MG63 (cell line): ENCODE measurements around the gene SIL1. TPM values are rescaled to one million over a fixed set of nuclear protein-coding genes. Genes with fewer than 3 reads are reported as not detected.

ENCODE experiments used
- DNase-seq: peaks from one replicate; pipeline ENCODE4 v3.0.0-alpha.2; 2020
- H3K27me3 ChIP-seq: fragments of 250-450 bp; sonication (Bioruptor Pico); 2 replicates; pipeline ENCODE4 v1.5.1; 2020; ENCODE audit warnings: mild to moderate bottlenecking, moderate library complexity
- H3K36me3 ChIP-seq: fragments of 250-450 bp; sonication (Bioruptor Pico); 2 replicates; pipeline ENCODE4 v1.5.1; 2020; ENCODE audit warnings: mild to moderate bottlenecking, moderate library complexity
- H3K4me3 ChIP-seq: fragments of 250-450 bp; sonication (Bioruptor Pico); 2 replicates; pipeline ENCODE4 v1.5.1; 2020; ENCODE audit warnings: mild to moderate bottlenecking, moderate library complexity
- H3K9me3 ChIP-seq: fragments of 250-450 bp; sonication (Bioruptor Pico); 2 replicates; pipeline ENCODE4 v1.5.1; 2020; ENCODE audit warnings: mild to moderate bottlenecking, moderate library complexity
- total RNA-seq: library from RNA; depleted of rRNA; stranded (reverse); fragments of >200 nt; shearing (Covaris generic); gene quantifications from 2 replicates; pipeline ENCODE4 v1.2.3, GENCODE V29; 2014; ENCODE audit warnings: low replicate concordance

SIL1 gene
- total RNA-seq, 1 experiment from 2014 or later = 78.7 TPM

DNA sequence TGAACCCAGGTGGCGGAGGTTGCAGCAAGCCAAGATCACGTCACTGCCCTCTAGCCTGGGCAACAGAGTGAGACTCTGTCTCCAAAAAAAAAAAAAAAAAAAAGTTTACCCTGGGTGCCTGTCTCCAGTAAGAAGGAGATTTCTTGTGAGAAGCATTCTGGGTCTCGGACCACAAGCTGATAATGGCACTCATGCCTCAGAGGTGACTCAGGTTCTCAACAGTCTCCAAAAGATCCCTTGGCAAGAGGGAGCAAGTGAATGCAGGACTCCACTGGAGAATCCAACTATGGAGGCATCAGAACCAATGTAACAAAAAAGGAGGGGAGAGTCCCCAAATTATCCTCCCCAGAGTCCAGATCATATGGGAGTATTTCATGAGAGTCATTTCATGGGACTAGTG is 217.0 kb downstream of the SIL1 start:
- no peaks in the 10 kb centered on the region for H3K9me3 ChIP-seq
- peak; percentile 69 for DNase-seq
- H3K4me3 ChIP-seq = no peak overlapping the region
- H3K36me3 ChIP-seq = no peaks in the 10 kb centered on the region; the same call in 1 of the 2 replicates
- H3K27me3 ChIP-seq = no peaks in the 10 kb centered on the region

DNA sequence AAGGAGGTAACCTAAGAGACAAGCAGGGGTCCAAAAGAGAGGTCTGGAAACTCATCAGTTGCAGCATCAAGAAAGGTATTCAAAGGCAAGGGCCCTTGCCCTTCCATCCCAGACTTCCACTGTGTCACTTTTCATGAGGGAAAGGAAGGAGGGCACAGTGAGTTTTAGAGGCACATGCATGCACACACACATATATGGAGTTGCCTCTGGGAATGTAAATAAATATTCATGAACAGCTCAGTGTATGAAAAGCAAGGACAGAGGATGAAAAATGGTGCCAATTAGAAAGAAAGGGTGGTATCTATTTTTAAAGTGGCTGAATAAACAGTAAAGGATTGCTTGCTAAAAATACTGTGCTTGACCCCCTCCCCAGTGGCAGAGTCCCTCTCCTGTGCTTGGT is 217.7 kb downstream of the SIL1 start:
- Histone ChIP-seq H3K27me3 (no peaks in the 10 kb centered on the region), H3K36me3 (no peaks in the 10 kb centered on the region; the same call in 1 of the 2 replicates), H3K9me3 (no peaks in the 10 kb centered on the region), H3K4me3 (no peak overlapping the region)
- no peak for DNase-seq

DNA sequence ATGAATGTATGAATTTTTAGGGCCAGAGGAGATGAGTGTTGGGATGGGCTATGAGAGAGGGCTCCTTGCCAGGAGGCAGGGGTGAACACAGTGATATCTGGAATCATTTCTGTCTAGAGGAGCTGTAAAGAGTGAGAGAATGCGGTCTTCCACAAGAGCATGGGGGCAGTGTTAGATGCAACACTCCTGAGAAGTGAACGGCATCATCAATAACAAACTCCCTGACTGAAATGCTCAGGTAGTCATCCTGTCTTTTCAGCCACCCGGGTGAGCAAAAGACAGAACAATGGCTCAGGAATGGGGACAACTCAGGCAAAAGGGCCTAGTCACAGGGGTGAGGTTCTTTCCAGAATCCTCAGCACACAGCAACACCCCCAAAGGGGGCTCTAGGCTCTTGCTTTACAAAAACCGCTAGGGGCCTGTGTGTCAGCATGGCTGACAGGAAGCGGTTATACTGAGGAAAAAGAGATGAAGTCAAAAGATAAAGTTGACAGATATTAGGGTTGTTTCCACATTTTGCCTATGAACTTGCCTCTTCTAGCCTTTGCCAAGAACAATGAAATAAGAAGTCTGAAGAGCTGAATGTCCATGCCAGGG is 218.4 kb downstream of the SIL1 start:
- Histone ChIP-seq H3K36me3 (no peaks in the 10 kb centered on the region; the same call in 1 of the 2 replicates), H3K9me3 (no peaks in the 10 kb centered on the region), H3K27me3 (no peaks in the 10 kb centered on the region), H3K4me3 (no peak overlapping the region)
- no peak for DNase-seq

DNA sequence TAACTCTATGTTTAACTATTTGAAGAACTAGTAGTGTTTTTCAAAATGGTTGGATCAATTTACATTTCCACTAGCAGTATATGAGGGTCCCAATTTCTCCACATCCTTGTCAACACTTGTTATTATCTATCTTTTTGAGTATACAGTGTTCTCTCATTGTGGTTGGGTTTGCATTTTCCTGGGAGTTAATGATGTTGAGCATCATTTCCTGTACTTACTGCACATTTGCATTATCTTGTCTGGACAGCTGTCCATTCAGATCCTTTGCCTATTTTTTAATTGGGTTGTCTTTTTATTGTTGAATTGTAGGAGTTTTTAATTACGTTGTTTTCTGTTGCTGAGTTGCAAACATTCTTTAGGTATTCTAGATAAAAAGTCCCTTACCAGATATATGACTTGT is 219.6 kb downstream of the SIL1 start:
- no peak overlapping the region for H3K4me3 ChIP-seq

DNA sequence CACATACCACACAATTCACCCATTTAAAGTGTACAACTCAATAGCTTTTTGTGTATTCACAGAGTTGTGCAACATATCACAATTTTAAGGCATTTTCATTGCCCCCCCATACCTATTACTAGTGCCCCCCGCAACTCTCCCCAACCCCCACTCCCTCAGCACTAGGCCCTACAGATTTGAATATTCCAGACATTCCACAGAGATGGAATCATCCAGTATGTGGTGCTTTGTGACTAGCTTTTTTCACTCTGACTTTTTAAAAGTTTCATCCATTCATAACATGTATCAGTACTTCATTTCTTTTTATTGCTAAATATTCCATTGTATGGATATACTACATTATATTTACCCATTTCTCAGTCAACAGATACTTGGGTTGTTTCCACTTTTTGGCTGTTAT is 220.1 kb downstream of the SIL1 start:
- Histone ChIP-seq H3K9me3 (no peaks in the 10 kb centered on the region), H3K27me3 (no peaks in the 10 kb centered on the region), H3K36me3 (no peaks in the 10 kb centered on the region), H3K4me3 (no peak overlapping the region)
- no peak for DNase-seq

More for the DNA sequence above, 219.6 kb downstream of the SIL1 start:
- H3K9me3 ChIP-seq = no peaks in the 10 kb centered on the region
- no peak for DNase-seq
- H3K36me3 ChIP-seq = no peaks in the 10 kb centered on the region
- H3K27me3 ChIP-seq = no peaks in the 10 kb centered on the region

- H3K27me3 ChIP-seq = no peaks in the 10 kb centered on the region
- DNase-seq = peak; percentile 57
- H3K9me3 ChIP-seq = no peaks in the 10 kb centered on the region
- no peaks in the 10 kb centered on the region for H3K36me3 ChIP-seq
- no peak overlapping the region for H3K4me3 ChIP-seq
Measured at GRCh38 chr5:138975098-138975847, 222.9 kb downstream of the SIL1 start.

- Histone ChIP-seq H3K9me3 (no peaks in the 10 kb centered on the region), H3K4me3 (no peak overlapping the region), H3K27me3 (no peaks in the 10 kb centered on the region), H3K36me3 (no peaks in the 10 kb centered on the region)
- peak; percentile 47 for DNase-seq
Measured at GRCh38 chr5:138974227-138975063, 223.7 kb downstream of the SIL1 start.

DNA sequence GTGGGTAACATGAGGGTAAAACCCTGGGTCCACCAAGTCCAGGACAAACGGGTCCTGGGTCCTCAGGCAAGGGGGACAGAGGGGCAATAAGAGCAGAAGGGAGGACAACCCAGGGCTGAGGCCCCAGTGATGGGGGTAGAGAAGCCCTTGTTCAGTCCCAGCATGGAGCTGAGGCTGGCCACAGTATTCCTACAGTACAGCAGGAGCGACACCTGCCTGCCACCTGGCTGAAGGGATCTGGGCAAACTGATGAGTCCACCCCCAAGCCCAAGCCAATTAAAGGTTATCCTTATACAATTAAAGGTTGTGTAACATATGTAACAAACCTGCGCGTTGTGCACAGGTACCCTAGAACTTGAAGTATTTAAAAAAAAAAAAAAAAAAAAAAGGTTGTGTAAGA is 225.3 kb downstream of the SIL1 start:
- no peak overlapping the region for H3K4me3 ChIP-seq
- H3K9me3 ChIP-seq = no peaks in the 10 kb centered on the region
- DNase-seq = no peak

GRCh38 chr5:138972230-138972629 is 225.9 kb downstream of the SIL1 start:
- no peaks in the 10 kb centered on the region for H3K9me3 ChIP-seq
- no peaks in the 10 kb centered on the region for H3K27me3 ChIP-seq
- no peak for DNase-seq
- no peaks in the 10 kb centered on the region for H3K36me3 ChIP-seq
- H3K4me3 ChIP-seq = no peak overlapping the region

More for the DNA sequence above, 225.3 kb downstream of the SIL1 start:
- H3K36me3 ChIP-seq = no peaks in the 10 kb centered on the region
- no peaks in the 10 kb centered on the region for H3K27me3 ChIP-seq

GRCh38 chr5:138969323-138970002 is 228.7 kb downstream of the SIL1 start:
- H3K9me3 ChIP-seq = no peaks in the 10 kb centered on the region
- H3K36me3 ChIP-seq = no peaks in the 10 kb centered on the region
- no peak for DNase-seq
- H3K4me3 ChIP-seq = no peak overlapping the region
- H3K27me3 ChIP-seq = no peaks in the 10 kb centered on the region

DNA sequence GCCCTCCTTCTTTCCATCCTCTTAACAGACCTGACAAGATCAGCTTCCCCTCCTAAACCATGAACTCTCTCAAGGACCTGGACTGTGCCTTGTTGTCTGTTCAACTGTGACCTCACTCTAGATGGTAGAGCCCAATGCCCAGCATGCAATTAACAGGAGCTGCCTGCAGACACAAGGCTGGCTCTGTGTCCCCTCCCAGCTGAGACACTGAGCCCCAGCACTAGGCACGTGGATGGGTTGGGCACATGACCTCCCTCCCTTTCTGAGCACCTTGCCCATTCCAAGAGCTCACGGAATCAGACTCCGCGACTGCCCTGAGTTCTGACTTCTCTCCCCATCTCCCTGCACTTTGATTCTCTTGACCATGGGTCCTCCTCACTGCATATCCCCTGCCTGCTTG is 229.6 kb downstream of the SIL1 start:
- Histone ChIP-seq H3K4me3 (no peak overlapping the region), H3K9me3 (no peaks in the 10 kb centered on the region), H3K27me3 (no peaks in the 10 kb centered on the region), H3K36me3 (no peaks in the 10 kb centered on the region)
- DNase-seq = no peak

DNA sequence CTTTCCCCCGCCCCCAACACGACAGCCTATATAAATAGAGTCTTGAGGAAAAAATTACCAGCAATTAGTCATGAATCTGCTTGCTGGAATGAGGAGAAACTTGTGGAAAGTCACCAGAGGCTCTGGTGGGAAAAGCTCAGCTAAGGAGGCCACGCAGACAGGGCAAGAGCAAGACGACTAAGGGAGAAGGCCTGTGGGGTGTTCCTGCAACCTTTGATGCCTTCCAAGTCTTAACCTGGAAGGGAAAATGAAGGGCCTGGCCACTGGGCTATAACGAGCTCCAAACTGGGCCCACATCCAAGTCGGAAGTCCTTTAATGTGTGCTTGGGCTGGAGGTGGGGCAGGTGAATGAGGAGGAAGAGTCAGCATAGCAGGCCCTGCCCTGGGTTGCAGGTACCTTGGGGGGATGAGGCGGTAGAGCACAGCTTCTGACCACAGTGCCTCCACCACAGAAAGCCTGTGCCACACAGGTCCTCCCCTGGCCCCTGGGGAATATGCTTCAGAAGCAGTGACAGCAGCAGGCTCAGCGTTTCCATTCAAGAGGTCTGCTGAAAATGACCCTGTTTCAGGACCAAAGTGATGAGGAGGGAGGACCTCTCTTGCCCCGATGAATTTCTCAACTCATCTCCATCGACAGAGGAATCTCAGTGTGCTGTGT is 230.2 kb downstream of the SIL1 start:
- no peaks in the 10 kb centered on the region for H3K27me3 ChIP-seq
- H3K4me3 ChIP-seq = no peak overlapping the region
- H3K36me3 ChIP-seq = no peaks in the 10 kb centered on the region
- no peaks in the 10 kb centered on the region for H3K9me3 ChIP-seq
- no peak for DNase-seq

GRCh38 chr5:138966236-138966985 is 231.8 kb downstream of the SIL1 start:
- H3K36me3 ChIP-seq = no peaks in the 10 kb centered on the region
- H3K9me3 ChIP-seq = no peaks in the 10 kb centered on the region
- no peaks in the 10 kb centered on the region for H3K27me3 ChIP-seq
- H3K4me3 ChIP-seq = no peak overlapping the region
- DNase-seq = no peak

GRCh38 chr5:138965626-138966025 is 232.5 kb downstream of the SIL1 start:
- Histone ChIP-seq H3K9me3 (no peaks in the 10 kb centered on the region), H3K4me3 (no peak overlapping the region), H3K27me3 (no peaks in the 10 kb centered on the region), H3K36me3 (no peaks in the 10 kb centered on the region)
- DNase-seq = no peak

DNA sequence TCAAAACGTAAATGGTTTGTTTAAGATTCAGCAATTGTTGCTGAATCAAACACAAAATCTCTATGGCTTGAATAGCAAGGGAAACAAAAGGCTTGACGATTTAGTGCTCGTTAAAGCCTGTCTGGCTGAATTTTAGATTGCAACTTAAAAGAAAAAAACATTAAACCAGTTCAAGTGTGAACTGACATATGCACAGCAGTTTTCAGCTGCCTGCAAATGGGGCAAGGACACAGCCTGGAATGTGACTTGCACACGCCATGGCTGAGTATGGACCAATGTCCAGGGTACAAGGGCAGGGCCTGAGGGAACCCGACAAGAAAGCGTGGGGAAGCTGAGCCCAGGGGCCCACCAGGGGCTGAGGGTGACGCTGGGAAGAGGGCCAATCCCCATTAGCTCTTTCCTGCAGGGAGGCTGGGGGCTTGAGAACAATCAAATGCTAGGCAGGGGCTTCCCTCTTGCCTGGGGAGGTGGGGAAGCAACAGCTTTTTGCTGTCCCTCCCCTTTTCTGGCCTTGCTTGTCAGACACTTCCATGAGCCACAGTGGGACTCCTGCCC is 233.4 kb downstream of the SIL1 start:
- Histone ChIP-seq H3K9me3 (no peaks in the 10 kb centered on the region), H3K36me3 (no peaks in the 10 kb centered on the region), H3K4me3 (no peak overlapping the region), H3K27me3 (no peaks in the 10 kb centered on the region)
- DNase-seq = no peak
